Activated CD4-positive, alpha-beta T cell treated with anti-CD3 and anti-CD28 coated beads for 4 hours (primary cell): ENCODE results near the gene ATP6V1F.
A peak's percentile ranks its signal among the peaks of the same experiment; 100 is the strongest.

Source experiments
- DNase-seq, 2 donors: peaks; one replicate each; pipeline ENCODE4 v3.0.0-alpha.2; 2020

Gene ATP6V1F

DNA sequence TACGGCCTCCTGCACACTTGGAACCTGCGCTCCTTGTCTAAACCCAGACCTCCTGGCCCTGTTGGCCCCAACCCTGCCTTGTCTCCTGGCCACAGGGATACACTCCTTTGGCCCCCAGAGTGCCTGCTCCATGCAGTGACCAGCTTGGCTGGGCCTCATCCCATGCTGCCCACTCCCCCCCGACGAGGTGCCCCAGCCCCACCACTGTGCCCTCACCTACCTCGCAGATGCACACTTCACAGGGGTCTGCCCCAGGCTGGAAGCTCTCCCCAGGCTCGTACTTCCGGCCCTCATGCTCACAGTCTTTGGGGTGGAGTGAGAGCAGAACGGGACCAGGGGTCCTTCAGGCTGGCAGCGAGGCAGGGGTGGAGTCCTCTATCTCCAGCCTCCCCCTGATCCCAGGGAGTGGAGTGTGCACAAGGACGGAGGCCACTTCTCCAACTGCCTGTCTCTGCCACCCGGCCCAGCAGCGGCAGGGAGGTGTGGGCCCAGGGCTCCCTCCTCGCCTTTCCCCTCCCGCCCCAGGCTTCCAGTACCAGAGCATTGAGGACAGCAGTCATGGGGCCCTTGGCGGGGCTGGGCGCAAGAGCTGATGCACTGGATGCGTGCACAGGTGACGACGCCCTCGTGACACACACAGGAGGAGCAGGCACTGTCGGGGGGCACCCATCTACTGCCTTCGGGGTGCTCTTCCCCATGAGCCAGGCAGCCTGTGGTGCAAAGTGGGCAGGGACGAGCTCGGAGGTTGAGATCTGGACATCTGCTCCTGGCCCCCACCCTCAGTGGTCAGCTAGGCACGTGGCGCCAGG lies 22.1 kb downstream of the ATP6V1F start:
- DNase-seq, result no peak

DNA sequence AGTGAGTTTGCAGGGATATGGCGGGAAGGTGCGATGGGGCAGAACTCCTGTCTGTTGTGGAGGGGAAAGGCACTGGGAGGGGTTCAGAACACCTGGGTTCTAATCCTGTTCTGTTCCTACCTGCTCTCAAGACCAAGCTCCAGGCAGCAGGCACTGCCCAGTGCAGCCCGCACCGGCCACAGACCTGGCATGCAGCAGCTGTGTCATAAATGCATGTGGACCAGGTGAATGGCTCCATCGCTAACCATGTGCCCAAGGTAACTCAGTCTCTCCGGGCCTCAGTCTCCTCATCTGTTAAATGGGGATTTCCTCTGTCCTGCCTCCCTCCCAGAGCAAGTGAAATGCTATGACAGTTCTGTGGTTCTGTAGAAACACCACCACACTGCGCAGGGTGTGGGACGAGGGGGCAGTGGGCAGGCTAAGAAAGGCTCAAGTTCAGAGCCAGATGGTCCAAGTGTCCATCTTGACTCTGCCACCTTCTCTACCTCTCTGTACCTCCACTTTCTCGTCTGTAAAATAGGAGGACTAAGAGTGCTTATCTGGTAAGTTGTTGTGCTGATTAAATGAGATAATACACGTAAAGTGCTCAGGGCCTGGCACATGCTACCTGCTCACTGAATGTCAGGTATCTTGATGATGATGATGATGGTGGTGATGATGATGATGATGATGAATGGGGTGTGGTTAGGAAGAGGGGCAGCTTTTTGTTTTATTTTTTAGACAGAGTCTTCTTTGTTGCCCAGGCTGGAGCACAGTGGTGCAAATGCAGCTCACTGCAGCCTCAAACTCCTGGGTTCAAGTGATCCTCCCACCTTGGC lies 22.9 kb downstream of the ATP6V1F start:
- DNase-seq, result no peak

DNA sequence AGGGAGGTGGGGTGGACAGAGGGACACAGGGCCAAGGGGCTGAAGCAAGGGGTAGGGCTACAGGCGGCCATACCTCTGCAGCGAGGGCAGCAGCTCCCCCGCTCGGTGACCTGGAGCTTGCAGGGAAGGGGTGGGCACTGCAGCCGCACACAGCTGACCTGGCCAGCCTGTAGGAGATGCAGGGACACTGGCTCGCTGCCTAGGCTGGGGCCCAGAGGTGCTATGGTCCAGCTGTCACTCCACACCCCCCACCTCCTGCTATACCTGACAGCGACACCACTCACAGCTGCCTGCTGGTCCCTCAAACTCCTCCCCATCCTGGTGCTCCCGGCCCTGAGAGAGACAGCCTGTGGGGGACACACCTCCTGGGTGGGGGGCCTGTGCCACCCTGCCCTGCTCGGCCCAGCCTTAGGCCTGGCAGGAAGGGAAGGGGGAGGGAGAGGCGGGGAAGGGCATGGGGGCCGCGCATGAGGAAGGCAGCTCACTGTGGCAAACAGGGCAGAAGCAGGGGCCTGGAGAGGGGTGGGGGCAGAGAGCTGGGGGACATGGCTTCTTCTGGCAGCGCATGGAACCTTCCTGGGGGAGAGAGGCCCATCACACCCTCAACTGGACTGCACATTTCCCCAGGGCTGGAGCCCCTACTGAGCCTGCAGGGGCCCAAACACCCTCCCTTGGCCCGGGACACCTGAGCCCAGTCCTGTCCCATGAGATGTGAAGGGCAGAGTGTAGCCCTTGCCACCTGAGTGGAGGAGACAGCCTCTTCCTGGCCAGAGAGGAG lies 23.9 kb downstream of the ATP6V1F start:
- no peak for DNase-seq

DNA sequence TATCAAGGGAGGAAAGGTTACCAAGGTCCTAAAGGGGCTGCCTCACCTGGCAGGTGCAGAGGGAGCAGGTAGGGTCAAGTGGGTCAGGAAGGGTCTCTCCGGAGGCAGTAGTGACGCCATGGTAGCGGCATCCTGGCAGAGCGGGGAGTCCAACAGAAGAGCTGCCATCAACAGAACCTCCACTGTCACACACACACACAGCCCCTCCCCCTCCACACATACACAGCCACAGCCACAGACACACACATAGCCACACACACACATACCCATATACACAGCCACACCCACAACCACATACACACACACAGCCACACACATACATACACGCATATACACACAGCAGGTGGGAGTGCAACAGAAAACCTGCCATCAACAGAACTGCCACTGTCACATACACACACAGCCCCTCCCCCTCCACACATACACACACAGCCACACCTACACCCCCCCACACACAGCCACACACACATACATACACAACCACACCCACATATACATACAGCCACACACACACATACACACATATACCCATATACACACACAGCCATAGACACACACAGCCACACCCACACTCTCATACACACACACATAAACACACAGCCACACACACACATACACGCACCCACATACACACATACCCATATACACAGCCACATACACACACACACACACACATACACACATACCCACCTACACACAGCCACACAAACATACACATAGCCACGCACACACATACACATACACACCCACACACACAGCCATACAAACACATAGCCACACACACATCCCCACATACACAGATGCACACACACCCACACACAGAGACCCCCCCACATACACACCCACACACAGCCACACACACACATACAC lies 24.7 kb downstream of the ATP6V1F start:
- DNase-seq, result no peak

DNA sequence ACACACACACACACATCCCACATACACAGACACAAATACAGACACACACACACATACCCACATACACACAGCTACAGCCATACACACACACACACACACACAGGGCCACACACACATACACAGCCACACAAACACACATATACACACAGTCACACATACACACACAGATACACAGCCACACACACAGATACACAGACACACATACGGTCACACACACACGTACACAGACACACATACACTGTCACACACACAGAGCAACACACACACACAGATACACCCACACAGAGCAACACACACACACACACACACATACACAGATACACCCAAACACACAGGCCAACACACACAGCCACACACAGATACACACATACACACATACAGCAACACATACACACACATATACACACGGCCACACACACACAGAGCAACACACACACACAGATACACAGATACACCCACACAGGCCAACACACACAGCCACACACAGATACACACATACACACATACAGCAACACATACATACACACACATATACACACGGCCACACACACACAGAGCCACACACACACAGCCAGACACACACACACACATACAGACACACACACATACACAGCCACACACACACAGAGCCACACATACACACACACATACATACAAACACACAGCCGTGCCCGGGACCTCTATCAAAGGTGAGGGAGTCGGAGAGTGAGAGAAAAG lies 25.5 kb downstream of the ATP6V1F start:
- DNase-seq, result no peak

DNA sequence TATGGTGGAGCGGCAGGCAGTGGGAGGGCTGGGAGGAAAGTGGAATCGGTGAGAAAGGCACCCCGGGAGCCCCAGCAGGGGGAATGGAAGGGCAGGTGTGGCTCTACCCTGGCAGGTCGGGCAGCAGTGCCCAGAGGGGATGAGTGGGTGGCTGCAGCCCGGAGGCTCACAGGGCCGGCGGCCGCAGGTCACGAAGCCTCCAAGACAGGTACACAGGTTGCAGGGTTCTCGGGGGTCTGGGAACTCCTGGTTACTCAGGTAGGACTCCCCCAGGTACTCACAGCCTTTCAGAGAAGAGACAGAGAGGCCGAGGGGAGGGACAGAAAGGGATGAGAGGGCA lies 26.1 kb downstream of the ATP6V1F start:
- DNase-seq, result no peak

DNA sequence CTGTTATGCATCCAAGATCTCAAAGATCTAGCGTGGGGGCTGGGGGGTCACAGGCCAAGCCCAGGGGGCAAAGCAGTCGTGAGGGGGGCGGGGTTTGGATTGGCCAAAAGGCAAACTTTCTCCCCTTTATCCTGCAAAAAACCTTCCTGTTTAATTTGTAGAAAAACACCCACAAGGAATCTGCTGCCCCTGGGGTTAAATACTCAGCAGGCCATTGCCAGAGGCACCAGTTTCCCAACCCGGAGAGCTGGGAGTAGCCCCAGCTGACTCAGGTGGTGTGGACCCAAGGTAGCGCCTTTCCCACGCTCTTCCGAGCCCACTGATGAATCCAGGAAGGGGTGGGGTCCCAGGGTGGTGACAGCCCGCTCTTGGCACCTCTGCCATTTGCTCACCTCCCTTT lies 26.5 kb downstream of the ATP6V1F start:
- DNase-seq, result no peak

DNA sequence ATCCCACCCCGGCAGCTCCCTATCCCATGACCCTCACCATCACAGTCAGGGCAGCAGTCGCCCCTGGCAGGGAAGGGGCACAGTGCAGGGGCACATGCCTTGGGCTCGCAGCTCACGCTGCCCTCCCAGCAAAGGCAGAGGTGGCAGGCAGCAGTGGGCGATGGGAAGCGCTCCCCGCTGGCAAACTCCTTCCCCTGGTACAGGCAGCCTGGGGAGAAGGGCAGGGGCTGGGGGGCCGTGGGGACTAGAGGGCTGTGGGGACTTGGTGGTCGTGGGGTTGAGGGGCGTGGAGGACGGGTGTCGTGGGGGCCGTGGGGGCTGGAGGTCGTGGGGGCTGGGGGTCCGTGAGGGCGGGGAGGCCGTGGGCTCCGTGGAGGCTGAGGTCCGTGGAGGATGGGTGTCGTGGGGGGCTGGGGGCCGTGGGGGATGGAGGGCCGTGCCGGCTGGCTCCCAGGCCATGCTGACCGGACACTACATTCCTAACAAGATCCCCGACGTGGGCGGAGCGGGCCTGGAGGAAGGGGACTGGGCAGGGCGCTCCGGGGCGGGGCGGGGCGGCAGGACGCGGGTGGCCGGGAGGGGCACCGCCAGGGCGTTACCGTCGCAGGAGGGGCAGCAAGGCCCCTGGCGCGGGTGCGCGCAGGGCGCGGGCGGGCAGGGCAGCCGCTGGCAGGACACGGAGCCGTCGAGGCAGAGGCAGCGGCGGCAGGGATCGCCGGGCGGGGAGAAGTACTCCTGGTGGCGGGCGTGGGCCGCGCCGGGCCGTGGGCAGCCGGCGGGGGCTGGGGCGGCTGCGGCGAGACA lies 27.9 kb downstream of the ATP6V1F start:
- no peak for DNase-seq

DNA sequence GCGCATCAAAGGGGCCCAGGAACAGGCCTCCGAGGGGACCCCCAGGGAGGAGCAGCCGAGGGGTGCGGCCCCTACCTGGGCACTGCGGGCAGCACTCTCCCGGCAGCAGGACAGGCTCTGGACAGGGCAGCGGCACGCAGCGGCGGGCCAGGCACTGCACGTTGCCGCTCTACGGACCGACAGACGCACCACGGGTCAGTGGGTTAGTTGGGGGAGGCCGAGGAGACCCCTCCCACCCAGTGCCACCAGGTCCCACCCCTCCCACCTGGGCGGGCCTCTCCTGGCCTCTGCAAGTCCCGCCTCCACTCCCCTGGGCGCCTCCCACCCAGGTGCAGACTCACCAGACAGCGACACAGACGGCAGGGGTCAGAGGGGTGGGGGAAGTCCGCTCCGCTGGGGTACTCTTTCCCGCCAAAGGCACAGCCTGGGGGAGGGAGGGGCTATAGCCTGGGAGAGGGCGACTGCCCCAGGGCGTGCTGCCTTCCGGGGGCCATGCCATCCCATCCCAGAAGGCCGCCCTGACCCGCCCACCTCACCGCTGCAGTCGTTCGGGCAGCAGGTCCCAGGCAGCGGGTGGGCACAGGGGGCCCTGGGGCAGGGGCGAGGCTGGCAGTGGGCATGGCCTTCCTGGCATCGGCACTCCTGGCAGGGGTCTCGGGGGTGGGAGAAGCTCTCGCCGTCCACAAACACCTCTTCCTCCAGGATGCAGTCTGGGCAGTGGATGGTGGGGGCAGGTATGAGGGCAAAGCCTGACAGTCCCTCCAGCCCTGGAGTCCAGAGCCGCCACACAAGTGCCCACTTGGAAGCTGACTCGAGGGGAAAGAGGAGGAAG lies 28.7 kb downstream of the ATP6V1F start:
- peak in 1 of 2 donors; percentile 28 for DNase-seq

DNA sequence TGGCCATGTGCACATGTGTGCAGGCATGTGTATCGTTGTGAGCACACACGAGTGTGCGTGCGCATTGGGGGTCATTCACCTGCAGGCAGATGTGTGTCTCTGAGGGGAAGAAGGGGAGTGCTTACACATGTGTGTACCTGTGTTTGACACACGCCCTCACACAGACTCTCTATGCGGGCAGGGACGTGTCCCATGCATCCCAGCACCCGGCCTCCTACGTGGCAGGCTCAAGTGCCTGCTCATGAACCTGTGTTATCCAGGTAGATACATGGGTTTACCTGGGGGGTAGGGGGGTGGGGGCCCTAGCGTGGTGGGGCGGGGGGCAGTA lies 29.2 kb downstream of the ATP6V1F start:
- DNase-seq, result no peak

DNA sequence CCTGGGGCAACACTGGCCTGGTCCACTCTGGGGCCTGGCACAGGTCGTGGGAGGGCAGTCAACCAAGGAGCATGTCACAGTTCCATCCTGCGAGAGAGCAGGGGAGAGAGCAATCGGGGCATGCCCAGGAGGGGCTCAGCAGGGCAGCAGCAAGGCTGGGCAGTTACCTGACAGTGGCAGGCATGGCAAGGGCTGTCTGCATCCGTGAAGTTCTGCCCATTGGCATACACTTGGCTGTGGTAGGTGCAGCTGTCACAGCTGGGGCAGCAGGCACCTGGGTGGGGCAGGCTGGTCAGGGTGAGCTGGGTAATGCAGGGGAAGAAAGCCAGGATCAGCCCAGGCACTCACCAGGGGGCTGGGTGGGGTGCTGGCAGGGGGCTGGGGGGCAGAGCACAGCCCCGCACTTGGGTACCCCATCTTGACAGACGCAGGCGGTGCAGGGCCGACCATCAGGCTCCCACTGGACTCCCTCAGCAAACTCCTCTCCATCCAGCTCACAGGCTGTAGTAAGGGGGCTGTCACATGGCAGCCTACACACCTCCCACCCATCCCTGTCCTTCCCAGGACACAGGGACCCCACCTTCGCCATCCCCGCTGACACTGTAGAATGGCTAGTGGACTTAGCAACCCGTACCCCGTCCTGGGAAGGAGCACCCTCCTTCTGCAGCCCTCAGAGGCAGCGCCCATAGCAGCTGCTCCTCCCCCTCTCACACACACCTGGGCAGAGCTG lies 30.0 kb downstream of the ATP6V1F start:
- DNase-seq, result no peak

DNA sequence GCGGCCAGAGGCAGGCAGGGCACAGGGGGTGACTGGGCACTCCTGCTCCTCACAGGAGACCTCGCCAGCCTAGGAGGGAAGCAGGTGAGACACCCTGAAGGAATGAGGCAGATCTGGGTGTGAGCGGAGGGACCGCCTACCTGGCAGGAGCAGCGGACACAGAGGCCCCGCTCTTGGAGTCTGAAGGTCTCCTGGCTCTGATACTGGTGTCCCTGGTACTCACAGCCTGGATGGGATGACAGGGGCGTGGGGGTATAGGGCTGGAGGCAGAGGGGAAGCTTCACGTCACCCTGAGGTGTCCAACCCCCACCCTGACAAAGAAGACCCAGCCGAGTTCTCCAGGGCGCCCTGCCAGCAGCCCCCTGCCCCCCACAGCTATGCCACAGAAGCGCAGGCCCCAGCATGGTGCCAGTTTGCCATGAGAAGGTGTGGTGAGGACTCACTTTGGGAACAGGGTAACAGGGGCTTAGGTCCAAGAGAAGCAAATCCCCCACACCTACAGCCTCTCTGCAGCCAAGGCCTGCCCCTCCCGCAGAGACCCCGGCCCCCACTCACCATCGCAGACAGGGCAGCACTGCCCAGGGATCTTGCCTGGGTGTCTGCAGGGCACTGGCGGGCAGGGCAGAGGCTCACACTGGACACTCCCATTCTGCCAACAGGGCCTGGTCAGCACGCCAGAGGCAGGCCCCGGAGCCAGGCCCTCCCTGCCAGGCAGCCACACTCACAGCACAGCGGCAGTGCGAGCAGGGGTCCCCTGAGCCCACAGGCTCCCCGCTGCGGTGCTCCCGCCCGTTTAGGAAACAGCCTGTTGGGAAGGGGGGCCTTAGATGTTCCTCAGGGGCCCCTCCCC lies 30.8 kb downstream of the ATP6V1F start:
- DNase-seq, result no peak

DNA sequence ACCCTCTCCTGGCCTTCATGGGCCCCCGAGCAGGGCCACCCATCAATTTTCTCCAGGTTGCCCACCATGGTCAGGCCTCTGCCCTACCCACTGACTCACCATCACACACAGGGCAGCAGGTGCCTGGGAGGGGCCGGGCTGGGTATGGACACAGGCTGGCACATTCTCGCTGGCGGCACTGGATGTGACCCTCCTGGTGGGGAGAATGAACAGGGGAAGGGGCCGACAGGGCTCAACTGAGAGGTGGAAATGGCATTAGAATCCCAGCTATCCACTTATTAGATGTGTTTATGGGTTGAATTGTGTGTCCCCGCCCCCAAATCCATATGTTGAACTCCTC lies 31.4 kb downstream of the ATP6V1F start:
- no peak for DNase-seq

DNA sequence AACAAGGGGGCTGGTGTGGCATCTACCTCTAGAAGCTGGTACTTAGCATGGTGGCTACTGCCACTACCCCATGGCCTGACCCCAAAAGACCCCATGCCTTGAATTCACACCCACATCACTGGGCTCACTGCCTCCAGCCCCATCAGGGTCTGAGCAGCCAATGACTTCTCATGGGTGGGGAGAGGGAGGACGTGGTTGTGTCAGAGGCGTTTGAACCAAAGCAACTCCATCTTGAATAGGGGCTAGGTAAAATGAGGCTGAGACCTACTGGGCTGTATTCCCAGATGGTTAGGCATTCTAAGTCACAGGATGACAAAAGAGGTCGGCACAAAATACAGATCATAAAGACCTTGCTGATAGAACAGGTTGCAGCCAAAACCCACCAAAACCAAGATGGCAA lies 32.7 kb downstream of the ATP6V1F start:
- no peak for DNase-seq

DNA sequence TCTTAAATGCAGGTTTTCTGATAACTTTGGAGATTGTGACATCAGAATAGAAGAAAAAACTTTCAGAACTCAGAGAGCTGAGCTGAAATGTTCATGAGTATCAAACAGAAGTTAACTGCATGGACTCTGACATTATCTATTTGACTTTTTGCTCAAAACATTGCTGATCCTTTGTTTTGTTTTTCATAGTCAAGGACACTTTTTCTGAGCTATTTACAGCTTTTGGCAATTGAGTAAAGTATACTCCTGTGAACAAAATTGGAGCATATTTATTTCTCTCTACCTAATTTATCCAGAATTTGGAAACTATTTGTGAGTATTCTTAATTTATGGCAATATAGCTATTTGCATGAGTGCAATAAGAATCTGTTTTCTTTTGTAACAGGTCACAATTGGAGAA lies 36.7 kb downstream of the ATP6V1F start:
- no peak for DNase-seq

DNA sequence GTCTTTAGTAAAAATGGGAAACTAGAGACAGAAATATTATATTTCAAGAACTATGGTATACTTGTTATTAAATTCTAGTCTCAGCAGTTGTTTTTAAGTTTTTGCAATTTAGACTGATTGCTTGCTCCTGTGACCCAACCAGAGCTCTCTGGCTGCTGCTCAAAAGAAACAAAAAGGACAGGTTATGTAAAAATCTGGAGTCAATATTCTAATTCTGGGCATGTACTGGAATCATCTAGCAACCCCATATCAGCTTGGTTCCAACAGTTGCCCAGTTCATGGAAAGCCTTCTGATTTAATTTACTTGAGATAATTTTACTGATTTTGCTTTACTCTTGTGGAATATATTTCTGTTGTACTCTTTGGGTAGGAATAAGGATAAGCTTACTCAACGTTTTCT lies 37.6 kb downstream of the ATP6V1F start:
- no peak for DNase-seq

DNA sequence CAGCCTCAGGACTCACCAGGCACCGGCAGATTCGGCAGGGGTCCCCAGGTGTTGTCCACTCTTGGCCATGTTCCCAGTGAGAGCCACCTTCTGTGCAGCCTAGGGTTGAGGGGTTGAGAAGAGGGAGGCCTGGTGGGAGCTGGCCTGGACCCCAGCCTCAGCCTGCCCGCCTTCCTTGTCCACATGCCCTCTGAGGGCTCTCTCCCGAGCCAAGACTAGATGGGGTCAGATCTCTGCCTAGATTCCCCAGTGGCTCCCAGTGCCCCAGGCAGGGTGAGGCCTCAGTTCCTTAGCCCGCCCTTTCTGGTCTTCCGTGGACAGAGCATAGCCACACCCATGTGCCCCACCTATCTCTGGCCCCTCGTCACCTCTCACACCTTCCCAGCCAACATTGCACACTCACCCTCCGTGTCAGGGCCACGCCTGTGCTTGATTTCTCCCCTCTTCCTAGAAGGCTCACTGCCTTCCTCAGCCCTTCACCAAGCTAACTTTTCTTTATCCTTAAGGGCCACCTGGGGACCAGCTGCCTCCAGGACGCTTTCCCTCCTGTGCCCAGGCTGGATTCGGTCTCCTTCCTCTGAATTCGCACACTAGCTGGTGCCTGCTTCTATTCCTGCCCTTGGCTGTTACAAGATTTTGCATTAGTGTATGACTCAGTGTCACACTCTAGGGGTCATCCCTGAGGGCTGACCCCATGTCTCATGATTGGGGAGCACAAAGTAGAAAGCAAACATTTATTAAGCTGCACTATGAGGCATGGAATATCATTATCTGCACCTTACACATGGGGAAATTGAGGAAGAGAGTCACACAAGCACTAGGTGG lies 40.3 kb downstream of the ATP6V1F start:
- no peak for DNase-seq
